Esophagus squamous epithelium (tissue), 4 donors: Measurements from ENCODE around the gene FBXW2.

Experiments
- POLR2A ChIP-seq, 4 donors: fragments of 450-650 bp; IDR thresholded peaks; one replicate each; pipeline ENCODE4 v1.6.1; 2017; ENCODE audit warnings: antibody characterized with exemption in 4 of 4, mild to moderate bottlenecking in 4 of 4, moderate library complexity in 3 of 4
- TF ChIP-seq, protein P1 (sequence below), 6 experiments: fragments of 450-650 bp in 4 of 6; fragments of 200-600 bp in 2 of 6; sonication (generic) in 2 of 6; IDR thresholded peaks; one replicate each; pipeline ENCODE4 v1.5.1; 2016 to 2019; ENCODE audit warnings: antibody characterized with exemption in 6 of 6, mild to moderate bottlenecking in 4 of 6, moderate library complexity in 4 of 6

DNA sequence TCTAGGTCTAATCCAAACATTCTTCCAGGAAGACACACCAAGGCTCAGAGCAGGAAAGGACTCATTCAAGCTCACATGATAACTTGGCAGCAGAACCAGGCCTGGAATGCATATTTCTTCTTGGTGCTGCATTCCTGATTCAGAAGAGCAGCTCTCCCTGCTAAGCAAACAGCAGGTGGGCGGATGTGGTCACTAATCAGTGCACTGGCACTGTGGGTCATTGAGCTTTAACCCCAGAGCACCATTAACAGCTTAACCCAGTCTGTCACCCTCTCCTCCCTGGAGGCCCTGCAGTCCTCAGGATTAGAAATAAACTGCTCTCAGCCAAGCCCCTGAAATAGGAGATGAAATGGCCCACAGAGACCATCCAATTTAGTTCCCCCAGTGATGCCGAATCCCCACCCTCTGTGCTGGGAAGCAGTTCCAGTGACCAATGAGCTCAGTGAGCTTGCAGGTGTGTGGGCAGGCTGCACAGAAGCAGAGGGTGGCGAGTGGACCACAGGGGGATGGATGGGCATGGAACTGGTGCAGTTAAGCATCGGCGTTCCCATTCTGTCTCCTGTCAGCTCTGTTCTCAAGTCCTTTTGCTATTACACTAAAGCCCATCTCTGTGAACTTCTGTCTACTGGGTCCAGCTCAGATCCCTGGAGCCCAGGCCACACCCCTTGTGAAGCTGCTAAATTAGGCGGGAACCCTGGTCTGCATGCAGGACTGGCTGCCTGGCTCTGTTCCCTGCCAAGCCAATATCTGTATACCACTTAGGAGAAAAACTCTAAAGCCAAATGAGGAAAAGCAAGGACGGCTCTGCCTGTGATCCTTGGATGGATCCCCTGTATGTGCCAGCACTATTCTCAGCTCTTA is 62.3 kb downstream of the FBXW2 start:
- TF ChIP-seq, protein P1, sequence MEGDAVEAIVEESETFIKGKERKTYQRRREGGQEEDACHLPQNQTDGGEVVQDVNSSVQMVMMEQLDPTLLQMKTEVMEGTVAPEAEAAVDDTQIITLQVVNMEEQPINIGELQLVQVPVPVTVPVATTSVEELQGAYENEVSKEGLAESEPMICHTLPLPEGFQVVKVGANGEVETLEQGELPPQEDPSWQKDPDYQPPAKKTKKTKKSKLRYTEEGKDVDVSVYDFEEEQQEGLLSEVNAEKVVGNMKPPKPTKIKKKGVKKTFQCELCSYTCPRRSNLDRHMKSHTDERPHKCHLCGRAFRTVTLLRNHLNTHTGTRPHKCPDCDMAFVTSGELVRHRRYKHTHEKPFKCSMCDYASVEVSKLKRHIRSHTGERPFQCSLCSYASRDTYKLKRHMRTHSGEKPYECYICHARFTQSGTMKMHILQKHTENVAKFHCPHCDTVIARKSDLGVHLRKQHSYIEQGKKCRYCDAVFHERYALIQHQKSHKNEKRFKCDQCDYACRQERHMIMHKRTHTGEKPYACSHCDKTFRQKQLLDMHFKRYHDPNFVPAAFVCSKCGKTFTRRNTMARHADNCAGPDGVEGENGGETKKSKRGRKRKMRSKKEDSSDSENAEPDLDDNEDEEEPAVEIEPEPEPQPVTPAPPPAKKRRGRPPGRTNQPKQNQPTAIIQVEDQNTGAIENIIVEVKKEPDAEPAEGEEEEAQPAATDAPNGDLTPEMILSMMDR (IDR thresholded peaks at IDR 0.05): no peak
- TF ChIP-seq POLR2A (IDR thresholded peaks at IDR 0.05): no peak
